GM21423 (cell line): ENCODE measurements around the gene SCNN1A.

Source experiments
- ATAC-seq: cut with Tn5 transposase; IDR thresholded peaks from one replicate; pipeline ENCODE4 v1.9.1; 2021; ENCODE audit warnings: mild to moderate bottlenecking, moderate library complexity; ENCODE audit not compliant: unreplicated experiment

Gene SCNN1A

GRCh38 chr12:6384499-6385436 lies 9.4 kb upstream of the SCNN1A start:
- no peak for ATAC-seq

- ATAC-seq = no peak
These were observed 8.5 kb upstream of the SCNN1A start, which contains the start of gene LTBR for GRCh38 chr12:6383572-6384498. LTBR (plus strand) TSS chr12:6384162; CDS start chr12:6384359, 197 bp downstream.

- ATAC-seq = no peak
These were observed 7.6 kb upstream of the SCNN1A start for GRCh38 chr12:6382982-6383381.

DNA sequence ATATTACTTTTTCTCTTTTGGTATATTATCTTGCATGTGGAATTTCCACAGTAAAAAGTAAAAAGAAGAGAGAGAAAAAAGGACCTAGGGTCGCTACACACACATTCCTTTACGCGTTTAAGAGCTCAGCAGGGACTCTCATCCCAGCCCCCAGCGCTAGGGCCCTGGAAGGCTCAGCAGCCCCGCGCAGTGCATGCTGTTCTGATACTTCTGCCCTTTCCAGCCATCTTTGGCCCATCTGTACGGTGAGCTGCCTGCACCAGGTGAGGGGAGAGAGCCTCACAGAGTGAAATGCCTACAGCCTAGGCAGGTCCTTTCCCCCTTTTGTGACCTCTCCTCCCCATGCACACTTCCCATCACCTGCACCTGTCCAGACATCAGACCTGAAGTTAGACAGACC lies 7.0 kb upstream of the SCNN1A start:
- ATAC-seq = no peak

DNA sequence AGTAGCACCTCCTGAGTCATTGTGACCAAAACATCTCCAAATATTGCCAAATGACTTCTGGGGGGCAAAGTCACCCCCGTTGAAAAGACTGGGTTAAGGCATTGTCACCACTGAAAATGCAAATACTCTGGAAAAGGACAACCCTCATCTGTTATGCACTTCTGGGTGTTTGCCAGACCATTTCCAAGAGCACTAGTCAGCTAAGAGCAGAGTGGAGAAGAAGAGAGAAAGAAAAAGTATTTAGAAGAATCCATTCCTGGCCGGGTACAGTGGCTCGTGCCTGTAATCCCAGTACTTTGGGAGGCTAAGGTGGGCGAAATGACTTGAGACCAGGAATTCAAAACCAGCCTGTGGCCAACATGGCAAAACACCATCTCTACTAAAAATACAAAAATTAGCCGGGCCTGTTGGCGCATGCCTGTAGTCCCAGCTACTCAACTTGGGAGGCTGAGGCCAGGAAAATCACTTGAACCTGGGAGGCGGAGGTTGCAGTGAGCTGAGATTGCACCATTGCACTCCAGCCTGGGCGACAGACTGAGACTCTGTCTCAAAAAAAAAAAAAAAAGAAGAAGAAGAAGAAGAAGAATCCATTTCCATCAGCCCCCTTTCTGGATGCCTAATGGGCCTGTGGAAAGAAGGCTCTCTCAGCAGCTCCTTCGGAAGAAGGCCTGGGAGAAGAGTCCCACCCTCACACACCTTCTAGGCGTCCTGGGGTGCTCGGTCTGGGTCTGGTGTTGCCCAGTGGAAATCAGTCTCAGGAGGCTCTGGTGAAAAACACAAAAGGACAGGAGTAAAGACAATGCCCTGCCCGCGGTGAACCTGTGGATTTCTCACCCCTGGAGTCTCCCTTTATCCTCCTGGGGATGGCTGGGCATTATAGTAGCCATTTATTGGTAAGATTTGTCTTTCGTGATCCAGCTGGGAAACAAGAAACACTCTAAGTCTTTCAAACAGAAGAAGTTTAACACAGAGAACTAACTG lies 5.1 kb upstream of the SCNN1A start:
- ATAC-seq = no peak

- no peak for ATAC-seq
These were observed 3.5 kb upstream of the SCNN1A start for GRCh38 chr12:6378709-6379472.

DNA sequence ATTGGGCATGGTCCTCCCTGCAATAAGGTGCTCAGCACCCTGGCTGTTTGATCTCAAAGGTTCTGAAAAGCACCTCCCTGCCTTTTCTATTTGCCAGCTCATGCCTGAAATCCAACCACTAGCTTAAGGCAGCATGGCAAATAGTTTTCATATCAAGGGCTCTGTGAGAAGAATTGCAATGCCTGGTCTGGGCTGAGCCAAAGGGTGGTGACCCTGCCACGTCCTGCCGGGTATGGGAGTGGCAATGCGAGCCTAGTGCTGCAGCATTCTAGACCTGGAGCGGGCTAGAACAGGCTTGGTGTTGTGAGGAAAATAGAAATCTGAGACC lies 2.3 kb upstream of the SCNN1A start:
- no peak for ATAC-seq

- ATAC-seq = no peak
These were observed 1.7 kb upstream of the SCNN1A start for GRCh38 chr12:6376870-6377666.

GRCh38 chr12:6376079-6376869 lies 911 bp upstream of the SCNN1A start:
- ATAC-seq = no peak

GRCh38 chr12:6374786-6375160 lies 590 bp downstream of the SCNN1A start:
- no peak for ATAC-seq

GRCh38 chr12:6374028-6374785 lies 1.2 kb downstream of the SCNN1A start:
- ATAC-seq = no peak

DNA sequence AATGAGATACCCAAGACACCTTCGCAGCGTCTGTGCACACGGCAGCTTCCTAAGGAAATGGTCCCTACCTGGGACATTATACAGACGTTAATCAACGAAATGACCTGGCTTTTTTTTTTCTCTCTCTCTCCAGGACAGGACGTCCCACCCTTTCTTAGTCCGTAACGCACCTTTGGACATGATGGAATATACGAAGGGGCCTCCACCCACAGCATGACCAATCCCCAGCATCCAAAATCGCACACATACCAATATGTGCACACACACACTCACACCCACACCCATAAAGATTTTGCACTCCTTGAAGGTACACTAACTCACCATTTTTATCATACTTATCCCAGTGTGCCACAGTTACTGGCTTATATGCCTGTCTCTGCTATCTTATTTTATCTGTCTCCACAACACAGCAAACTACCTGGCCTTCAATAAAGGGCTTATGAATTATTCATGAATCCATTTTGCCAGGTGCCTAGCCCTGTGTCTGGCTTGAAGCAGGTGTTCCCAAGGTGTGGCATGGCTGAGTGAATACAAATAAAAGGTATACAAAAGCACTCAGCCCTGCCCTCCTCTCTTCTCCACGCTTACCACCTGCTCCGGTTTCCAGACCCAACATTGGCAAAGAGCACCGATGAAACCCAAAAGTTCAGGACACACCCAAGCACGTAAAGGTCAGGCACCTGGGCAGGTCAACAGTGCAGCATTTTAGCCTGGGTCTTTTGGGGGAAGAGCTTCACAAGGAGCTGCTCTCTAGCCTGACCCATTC lies 2.2 kb downstream of the SCNN1A start:
- no peak for ATAC-seq

DNA sequence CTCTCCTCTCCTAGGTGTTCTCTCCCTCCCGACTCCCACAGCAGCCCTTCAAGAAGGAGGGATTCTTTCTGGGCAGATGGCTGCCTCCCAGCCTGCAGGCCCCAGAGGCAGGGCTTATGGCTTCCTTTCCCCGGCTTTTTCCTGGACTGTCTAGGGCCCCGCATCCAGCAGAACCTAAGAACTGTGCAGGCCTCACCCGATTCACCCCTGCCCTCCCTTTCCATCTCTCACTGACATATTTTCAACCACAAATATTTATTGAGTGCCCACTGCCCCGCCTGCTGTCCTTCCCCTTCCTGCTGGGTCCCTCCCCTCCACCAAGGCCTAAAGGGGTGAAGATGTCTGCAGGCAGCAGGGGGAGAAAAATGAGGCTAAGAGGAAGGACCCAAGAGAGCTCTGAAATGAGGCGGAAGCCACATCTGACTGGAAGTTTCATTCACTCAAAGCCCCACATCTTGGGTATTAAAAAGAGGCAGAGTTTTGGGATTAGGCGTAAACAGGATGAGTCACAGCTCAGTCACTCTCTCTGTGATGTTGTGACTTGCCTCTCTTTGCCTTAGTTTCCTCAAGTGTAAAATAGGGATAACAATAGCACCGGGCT lies 2.9 kb downstream of the SCNN1A start:
- no peak for ATAC-seq

DNA sequence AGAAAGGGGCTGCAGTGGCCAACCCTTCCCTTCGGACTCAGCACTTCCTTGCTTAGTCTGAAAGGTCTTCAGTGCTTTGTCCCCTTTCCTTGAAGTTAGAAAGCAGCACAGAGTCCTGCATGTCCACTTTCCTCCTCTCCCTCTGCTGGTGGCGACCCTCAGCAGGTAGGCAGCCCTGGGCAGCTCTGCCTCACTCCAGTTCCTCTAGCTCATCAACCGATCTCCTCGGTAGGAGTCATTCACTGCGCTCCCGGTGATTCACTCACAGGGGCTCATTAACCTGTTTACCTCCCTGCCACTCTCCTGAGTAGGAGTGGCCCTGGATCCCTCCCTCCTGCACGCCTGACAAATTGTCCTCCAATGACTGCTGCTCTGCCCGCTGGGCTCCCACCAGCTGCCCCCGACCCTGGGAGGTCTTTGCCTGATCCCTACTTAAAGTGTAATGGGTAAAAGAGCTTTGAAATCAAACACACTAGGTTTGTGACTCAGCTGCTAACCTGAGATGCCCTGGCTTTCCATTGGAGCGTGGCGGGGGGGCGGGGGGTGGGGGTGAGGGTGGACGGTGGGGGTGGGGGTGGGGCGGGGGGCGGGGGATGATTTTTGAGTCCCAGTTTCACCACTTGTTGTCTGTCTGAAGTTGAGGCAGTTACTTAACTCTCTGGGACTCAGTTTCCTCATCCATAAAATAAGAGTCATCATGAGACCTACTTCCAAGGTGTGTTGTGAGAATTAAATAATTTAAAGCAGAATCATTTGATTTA lies 4.2 kb downstream of the SCNN1A start:
- no peak for ATAC-seq

GRCh38 chr12:6370576-6370935 lies 4.8 kb downstream of the SCNN1A start:
- no peak for ATAC-seq
